GM12801 (cell line): ENCODE data around the gene EDAR.

Source experiments
- TF ChIP-seq, protein P1 (sequence below): IDR thresholded peaks from one replicate; pipeline ENCODE4 v1.5.1; 2011; ENCODE audit warnings: control low read depth; ENCODE audit not compliant: insufficient read length; ENCODE audit errors: extremely low read depth

EDAR gene

DNA sequence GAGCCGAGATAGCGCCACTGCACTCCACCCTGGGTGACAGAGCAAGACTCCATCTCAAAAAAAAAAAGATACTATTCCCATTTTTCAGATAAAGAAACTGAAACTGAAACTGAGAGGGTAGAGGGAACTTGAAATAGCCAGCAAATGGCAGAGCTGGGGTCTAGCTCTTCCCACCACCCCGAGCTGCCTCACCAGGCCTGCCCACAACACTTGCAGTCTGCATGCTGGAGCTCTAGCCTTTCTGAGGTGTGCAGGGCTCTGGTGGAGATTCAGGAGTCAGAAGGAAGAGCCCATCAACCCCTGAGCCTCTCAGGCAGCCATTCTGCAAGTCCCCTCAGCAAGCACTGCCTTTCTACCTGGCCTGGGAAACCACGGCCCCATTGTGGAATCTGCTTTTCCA lies 14.3 kb downstream of the EDAR start:
- TF ChIP-seq, protein P1, sequence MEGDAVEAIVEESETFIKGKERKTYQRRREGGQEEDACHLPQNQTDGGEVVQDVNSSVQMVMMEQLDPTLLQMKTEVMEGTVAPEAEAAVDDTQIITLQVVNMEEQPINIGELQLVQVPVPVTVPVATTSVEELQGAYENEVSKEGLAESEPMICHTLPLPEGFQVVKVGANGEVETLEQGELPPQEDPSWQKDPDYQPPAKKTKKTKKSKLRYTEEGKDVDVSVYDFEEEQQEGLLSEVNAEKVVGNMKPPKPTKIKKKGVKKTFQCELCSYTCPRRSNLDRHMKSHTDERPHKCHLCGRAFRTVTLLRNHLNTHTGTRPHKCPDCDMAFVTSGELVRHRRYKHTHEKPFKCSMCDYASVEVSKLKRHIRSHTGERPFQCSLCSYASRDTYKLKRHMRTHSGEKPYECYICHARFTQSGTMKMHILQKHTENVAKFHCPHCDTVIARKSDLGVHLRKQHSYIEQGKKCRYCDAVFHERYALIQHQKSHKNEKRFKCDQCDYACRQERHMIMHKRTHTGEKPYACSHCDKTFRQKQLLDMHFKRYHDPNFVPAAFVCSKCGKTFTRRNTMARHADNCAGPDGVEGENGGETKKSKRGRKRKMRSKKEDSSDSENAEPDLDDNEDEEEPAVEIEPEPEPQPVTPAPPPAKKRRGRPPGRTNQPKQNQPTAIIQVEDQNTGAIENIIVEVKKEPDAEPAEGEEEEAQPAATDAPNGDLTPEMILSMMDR: no peak

DNA sequence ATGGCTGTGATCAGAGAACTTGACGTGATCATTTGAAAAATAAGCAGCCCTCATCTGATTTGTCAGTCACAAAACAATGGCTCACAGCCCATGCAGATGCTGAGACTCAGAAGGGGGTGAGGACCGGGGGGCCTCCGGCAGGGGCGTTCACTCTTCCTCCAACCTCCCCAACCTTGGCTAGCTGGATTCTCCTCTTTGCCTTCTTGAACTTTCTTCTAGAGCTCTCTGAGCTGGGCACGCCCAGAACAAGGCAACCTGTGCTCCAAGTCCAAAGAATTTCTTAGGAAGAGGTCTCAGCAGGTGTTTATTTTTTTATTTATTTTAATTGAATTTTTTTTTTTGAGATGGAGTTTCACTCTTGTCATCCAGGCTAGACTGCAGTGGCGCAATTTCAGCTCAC lies 16.4 kb downstream of the EDAR start:
- TF ChIP-seq, protein P1: no peak

DNA sequence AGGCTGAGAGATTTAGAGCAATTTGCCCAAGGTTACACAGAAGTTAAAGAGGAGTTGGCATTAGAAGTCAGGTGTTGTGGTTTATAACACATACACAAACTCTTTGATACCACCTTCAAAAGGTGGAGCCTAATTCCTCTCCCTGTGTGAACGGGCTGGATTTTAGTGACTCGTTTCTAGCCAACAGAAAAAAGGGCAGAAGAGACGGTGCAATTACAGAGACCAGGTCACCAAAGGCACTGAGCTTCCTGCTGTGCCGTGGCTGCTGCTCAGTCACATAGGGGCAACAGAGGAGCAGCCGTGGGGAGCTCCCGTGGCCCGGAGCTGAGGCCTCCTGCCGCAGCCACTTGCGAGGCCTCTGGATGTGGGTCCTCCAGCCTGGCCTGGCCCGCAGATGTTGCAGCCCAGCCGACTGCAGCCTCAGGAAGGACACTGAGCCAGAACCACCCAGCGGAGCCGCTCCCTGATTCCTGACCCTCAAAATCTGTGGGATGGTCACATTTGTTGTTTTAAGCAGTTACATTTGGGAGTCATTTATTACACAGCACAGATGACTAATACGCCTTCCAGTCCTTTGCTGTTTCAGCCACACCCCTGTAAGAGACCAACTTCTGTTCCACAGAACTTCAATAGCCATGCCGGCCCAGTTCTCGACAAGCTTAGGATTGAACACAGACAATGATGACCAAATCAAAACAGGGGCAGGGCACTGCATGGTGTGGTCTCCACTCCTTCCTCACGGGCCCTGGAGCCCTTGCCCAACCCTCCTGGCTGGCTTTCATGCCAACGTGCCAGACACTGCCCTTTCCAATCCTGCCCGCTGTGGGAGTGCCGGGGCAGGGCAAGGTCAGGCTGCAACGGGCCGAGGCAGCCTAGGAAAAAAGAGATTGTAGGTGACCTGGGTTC lies 17.1 kb downstream of the EDAR start:
- TF ChIP-seq, protein P1: no peak

DNA sequence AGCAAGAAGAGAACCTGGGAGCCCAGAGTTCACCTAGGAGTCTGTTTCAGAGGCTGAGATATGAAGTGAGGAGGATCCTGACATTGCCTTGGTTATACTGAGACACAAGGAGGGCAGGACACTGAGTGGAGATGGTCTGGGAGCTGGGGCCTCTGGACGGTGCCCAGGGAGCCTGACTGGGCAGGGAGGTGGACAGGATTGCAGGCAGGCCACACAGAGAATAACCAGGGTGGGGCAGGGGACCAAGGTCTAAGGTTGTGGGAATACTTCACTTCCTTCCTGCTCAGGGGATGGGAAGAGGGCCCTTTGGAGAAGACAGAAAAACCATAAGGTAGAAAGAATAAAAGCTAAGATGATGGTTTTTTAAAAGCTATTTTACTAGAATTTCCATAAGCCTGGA lies 18.7 kb downstream of the EDAR start:
- TF ChIP-seq, protein P1: no peak

DNA sequence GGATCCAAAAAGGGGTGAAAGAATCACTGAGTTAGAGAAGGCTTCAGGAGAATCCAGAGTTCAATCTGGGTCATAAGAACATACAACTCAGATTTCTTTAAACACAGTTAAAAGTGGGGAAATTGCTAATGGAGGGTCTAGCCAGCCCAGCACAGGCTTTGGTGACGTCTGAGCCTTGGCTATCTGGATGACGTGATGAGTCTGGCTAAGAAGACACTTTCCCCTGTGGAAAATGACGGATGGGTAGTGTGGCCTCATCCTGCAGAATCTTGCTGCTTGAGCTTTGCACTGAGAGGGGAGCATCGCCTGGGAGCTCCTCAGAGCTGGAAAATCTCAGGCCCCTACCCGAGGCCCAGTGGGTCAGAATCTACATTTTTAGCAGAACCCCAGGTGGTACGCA lies 19.2 kb downstream of the EDAR start:
- TF ChIP-seq, protein P1: no peak

DNA sequence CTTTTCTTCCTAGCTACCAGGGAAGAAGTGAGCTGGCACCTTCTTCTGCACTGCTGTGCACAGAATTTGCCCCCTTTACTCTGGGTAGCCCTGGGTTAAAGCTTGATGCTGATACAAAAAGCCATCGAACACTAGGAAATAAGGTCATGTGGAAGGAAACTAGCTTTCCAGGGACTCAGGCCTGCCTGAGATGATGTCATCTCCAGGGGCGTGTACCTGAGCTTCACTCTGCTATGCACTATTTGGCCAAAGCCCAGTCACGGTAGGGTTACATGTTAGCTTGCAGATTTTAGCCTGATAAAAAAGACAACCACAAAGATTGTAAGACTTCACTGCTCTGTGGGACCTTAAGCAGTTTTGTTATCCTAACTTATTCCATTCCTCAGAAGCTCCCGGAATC lies 20.4 kb downstream of the EDAR start:
- TF ChIP-seq, protein P1: no peak

DNA sequence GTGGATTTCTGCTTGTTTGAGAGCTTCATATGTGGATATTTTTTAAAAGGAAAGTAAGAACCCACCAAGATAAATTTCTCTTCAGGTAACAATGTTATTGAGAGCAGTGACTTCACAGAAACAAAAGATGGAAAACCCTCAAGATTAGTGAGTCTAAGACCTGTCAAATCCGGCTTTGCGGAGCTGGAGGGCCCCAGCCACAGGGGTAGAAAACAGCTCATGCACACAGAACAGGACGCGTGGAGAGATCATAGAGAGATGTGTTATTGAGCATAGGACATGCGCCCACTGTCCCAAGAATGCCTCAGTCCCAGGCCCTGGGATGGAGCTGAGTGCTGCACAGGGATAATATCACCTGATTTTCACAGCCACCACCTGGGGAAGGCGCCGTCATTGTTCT lies 21.3 kb downstream of the EDAR start:
- TF ChIP-seq, protein P1: no peak
